GM19099 (cell line): ENCODE data around the gene SRSF4.

ENCODE experiments used
- POLR2A ChIP-seq: IDR thresholded peaks from 3 replicates; pipeline ENCODE4 v1.6.1; 2011; ENCODE audit warnings: low read depth; ENCODE audit not compliant: insufficient read length; ENCODE audit errors: extremely low read depth

SRSF4 gene

DNA sequence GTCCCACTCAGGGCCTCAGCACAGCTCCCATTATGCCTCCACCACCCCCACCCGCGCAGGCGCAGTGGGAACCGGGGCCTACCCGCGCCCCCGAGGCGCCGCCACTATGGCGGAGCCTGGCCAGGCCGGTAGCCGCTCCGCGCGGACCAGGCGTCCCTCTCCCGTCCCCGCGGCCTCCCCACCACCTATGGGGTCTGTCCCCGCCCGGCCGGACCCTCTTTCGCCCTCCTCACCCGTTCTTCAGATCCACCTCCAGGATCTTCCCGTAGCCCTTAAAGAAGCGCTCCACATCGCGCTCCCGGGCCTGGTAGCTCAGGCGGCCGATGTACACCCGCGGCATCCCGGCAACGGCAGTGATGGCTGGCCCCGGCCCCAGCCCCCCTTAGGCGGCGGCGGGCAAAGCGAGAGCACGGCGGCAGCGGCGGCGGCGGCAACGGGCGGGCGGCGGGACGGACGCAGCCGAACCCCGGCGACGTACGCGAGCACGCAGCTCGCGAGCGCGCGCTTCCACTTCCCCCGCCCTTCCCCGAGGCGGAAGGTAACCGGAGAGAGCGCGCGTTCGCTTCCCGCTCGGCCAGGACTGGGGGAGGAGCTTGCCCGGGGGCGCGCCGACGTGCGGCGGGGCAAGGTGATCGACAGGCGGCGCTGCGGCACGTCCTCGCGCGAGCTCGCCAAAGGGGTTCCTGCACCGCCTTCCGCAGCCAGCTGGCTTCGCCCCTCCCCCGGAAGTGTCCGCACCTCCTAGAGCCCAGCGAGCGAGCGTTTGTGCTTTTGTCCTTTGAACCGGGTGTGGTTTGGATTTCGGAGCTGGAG lies at the start of gene SRSF4:
SRSF4 (minus strand) TSS at position 488 of the 813 bp plus-strand sequence; CDS start at position 340, 148 bp downstream.
- TF ChIP-seq POLR2A, result peak; percentile 84

DNA sequence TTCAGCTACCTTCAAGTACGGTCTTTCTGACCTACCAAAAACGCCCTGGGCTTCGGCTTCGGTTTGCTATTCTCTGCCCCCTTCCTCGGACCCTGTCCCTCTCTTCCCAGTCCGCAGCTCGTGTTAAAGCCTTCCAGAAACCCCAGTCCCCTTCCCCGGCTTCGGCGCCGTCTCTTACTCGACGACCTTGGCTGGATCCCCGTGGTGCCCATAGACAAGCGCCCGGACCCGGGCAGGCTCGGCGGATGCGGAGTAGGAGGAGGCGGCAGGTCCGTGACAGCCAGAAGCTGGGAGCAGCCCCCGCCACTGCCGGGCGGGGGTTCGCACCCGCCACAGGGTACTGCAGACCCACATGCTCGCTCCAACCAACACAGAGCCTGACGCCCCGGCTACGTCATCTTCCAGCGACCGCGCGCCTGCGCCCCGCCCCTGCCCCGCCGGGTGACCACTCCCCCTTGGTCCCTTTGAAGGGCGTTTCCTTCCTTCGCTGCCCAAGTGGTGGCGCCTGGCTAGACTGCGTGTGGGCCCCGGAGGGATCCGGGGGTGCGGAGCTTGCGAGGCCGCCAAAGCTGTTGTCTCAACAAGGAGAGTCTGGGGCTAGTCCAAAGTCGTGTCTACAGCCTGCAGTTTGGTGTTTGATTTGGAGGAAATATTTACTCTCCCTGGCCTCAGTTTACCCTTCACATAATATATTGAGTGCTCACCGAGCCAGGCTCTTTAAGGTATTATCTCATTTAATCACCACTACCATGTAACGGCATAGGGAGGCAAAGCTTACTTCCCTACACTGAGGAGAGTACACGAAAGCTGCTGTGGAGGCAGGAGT lies 49.1 kb upstream of the SRSF4 start, which contains the start of gene MECR:
MECR (minus strand) TSS at position 382 of the 826 bp plus-strand sequence; CDS start at position 354, 28 bp downstream.
- TF ChIP-seq POLR2A, result peak; percentile 91

DNA sequence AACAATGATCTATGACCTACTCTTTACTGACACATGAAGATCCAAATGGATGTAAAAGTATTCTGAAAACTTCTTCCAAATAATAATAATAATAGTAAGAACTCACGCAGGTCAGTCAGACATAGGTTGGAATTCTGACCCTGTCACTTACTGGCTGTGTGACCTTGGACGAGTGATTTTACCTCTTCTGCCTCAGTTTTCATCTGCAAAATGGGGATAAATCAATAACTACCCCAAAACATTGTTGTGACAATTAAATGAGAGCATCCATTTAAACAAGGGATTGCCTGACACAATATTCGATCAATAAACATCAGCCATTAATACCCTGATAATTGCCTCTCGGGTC lies 48.5 kb upstream of the SRSF4 start:
- TF ChIP-seq POLR2A, result no peak

DNA sequence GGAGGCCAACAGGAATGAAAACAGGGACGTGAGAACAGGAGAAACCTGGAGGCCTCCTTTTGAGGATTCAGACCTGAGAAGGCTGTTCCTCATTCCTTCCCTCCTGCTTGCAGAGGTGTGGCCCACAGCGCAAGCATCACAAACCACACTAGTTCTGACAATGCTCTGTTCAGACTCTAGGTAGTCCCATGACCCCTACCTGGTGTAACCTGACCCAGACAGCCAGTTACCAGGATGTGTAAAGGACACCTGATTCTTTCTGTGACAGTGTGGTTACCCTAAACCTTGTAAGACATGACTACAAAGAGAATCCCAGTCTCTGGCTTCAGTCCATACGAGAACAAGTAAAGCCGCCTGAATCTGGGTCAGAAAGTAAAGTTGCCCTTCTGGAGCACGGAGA lies 45.8 kb upstream of the SRSF4 start:
- TF ChIP-seq POLR2A, result no peak

DNA sequence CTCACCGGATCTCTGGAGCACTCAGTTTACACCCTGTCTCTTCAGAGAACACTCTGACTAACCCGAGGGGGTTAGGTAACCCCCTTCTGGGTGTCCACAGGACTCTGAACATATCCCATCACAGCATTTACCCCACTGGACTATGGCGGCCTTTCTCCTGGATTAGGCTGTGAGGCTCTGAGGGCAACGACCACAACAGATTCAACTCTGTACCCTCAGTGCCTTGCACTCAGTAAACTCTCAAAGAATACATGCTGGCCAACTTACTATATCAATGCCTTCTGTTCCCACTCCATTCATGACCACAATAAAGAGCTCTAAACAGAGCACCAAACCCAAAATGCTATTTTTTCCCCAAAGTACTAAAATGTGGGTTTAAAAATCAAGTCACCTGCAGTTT lies 43.7 kb upstream of the SRSF4 start:
- no peak for TF ChIP-seq POLR2A

DNA sequence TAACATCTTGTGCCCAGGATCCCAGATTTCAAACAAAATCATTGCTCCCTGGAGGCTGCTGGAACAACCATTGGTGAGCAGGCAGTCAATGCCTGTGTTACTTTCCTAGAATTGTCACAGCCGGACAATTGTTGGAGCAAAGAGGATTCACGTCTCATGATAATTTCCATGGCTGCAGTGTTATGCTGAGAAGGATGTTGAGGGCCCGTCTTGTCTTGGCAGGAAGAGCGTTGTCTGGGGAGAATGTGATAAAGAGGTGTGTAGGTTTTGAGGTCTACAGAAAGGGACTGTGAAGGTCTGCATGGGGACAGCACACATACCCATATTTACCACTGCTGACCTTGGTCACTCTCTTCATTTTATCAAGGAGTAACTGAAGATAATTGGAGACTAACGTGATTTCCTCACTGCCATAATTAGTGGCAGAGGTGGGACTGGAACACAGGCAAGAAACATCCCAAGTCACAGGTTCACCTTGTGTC lies 42.7 kb upstream of the SRSF4 start:
- TF ChIP-seq POLR2A, result no peak

DNA sequence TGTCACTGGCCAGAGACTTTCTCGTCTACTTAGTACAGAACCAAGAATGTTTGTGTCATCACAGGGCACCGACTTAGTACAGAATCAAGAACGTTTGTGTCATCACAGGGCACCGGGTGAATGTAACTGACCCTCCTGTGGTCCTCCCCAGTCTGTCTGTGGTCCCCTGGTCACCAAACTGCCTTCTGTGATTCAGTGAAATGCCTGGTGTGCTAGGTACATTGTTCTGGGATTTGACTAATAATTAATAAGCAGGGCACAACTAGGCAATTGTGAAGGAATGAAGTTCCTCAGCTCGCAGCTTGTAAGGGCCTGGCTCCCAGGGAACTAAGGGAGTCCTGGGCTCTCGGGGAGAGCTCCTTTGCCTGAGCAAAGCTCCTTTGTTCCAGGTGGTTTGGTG lies 41.8 kb upstream of the SRSF4 start:
- no peak for TF ChIP-seq POLR2A

DNA sequence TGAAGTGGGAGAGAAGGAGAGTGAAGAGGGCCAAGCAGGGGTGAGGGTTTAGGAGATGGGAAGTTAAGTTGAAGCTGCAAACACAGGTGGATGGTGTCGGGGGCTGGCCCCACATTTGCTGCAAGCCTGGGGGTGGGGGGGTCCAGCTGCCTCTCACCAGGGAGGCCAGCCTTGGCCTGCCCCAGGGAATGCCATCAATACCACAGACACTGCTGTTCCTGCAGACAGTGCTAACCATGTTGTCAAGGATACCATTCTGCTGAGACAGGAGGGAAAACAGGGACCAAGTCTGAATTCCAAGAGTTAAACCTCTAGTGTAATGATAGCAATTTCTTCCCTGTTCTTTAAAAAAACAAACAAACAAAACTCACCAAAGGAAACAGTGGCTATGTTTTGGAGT lies 41.0 kb upstream of the SRSF4 start:
- no peak for TF ChIP-seq POLR2A

DNA sequence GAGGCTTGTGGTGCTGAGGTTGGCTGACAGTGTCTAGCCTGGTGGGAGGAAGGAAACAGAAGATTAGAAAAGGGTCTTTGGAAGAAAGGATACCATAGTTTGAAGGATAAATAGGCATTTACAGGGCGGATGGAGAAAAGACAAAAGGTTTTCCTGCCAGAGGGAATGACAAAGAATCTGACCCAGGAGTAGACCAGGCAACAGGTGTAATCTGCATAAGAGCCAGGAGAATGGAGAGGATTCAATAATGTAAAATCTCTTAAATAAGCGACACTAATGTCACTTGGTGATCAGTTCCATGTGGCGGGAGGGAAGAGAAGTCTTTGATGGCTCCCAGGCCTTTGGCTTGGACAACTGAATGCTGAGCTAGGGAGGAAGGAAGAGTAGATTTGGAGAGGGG lies 39.6 kb upstream of the SRSF4 start:
- TF ChIP-seq POLR2A, result no peak

DNA sequence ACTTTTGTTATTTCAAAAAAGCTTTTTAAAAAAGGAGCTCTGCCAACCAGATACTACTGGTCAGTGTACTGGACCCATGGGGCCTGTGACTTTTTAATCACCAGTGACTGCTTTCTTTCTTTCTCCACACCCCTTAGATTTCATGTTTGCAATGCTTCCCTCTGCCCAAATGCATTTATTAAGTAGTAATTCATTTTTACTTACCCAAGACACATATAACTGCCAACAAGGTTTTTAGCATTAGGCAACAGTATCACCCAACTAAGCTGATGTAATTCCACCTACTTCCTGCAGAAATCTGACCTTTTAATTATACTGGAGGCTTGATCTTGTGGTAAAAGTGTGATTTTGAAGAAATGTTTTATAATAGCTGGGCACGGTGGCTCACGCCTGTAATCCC lies 36.5 kb upstream of the SRSF4 start:
- TF ChIP-seq POLR2A, result no peak

DNA sequence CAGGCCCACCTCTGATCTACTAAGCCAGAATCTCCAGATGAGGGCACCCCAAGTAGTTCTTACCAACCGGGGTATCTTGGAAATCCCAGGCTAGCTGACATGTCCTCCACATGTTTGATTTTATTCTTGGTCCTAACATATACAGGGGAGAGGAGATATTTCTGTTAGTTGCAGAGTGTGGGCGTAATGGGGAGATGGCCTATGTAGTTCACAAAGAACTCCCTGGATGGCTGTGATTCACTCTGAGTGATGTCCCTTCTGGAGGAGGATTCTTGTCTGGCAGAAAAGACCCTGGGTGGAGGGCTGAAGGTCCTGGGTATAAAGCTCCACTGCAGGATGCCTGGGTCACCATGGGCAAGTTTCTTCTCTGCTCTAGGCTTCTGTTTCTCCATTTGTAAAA lies 35.9 kb upstream of the SRSF4 start:
- no peak for TF ChIP-seq POLR2A

DNA sequence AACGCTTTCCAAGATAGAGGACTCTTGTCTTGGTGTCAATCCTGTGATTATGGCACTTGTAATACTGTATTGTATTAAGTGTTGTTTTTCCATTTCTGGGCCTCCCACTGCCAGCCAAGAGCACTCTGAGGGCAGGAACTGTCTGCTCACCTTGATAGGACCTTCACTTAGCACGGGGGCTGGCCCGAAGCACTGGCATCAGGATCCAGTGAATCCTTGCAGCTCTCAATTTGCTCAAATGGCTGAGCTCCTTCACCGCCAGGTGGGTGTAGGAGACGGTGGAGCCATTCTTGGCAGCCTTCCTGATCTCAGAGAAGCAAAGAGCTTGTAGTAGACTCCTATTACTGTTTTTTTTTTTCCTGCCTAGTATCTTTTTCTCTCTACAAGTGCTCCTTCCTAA lies 31.4 kb upstream of the SRSF4 start:
- TF ChIP-seq POLR2A, result no peak

DNA sequence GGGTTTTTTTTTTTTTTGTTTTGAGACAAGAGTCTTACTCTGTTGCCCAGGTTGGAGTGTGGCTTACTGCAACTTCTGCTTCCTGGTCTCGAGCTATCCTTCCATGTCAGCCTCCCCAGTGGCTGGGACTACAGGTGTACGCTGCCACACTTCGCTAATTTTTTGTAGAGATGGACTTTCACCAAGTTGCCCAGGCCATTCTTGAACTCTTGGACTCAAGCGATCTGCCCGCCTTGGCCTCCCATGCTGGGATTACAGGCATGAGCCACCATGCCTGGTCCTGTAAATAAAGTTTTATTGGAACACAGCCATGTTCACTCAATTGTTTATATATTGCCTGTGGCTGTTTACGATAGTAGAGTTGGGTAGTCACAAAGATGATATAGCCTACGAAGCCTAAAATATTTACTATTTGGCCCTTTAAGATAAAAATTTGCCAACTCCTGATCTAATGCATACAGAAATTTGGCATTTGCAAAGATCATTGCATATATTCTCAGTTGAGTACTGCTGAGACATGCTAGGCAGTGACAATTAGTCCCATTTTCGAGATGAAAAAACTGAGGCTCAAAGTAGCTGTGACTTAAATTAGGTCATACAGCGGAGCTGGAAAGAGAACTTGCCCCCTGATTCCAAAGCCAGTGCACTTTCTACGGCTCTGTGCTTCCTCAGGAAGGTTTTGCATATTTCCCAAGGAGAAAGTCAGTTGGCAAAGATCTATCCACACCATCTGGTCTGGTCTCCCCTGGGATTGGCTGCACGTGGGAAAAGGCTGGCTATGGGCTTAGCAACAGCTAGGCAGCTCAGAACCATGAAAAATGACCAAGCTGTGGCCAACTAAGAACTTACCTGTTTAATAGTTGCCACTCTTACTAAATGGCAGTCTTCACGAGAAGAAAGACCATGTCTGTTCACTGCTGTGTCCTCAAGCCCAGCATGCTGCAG lies 29.7 kb upstream of the SRSF4 start:
- no peak for TF ChIP-seq POLR2A

DNA sequence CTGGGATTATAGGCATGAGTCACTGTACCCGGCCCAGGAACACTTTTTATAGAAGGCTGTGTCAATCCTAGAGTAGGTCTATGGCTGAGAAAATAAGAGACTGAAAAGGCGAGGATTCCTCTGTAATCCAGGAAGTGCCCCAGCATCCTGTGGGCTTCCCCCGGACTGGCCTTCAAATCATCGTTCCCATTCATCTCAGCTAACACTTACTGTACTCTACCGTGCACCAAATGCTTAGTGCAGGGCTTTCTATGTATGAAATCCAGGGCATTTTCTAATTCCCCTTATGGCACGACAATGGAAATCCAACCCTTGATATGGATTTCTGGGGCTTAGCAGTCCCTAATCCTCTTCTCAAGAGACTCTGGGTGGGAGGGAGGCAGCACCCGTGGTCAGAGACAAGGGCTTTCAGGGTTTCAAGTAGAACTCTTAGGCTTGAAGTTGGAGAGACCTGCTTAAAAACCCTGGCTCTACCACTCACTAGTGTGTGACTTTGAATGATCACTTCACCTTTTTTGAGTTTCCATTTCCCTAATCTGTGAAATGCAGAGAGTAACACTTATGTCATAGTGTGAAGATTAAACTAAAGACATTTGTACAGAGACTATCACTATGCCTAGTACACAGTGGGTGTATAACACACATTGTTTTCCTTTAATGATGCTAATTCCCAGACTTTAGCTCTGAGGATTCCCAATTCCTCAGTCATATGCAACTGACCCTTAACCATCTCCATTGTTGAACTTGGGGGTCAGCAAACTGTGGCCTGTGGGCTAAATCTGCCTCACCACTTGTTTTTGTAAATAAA lies 28.8 kb upstream of the SRSF4 start:
- TF ChIP-seq POLR2A, result no peak
